IMR-90 (cell line): ENCODE results near the gene MDP1. TPM values are rescaled to one million over a fixed set of nuclear protein-coding genes. Genes with fewer than 3 reads are reported as not detected.

ENCODE experiments used
- ATAC-seq: fragments of 200-7000 bp; cut with Tn5 transposase; 2 replicates; pipeline ENCODE4 v1.9.1; 2020; ENCODE audit warnings: low read depth, mild to moderate bottlenecking, moderate library complexity
- BruUV-seq: library from RNA; stranded (reverse); fragments of 400-500 nt; replicated peaks from 2 replicates; lab custom pipeline; 2021; lab: Mats Ljungman, UMichigan
- CTCF ChIA-PET: fragments of 300-600 bp; formaldehyde crosslinking; extraction: SDS; loops from one replicate; lab custom pipeline; 2021; ENCODE audit warnings: antibody characterized with exemption; lab: Yijun Ruan, JAX
- POLR2A ChIA-PET: fragments of 300-600 bp; sonication (Branson Sonifier 250); formaldehyde crosslinking; loops from one replicate; lab custom pipeline; 2022; ENCODE audit warnings: antibody characterized with exemption; ENCODE audit not compliant: unreplicated experiment; lab: Charles Lee
- DNase-seq: peaks from one replicate; pipeline ENCODE4 v3.0.0; 2013
- H2AFZ ChIP-seq: replicated peaks from 2 replicates; pipeline ENCODE3; 2013; ENCODE audit warnings: low read length, mild to moderate bottlenecking; ENCODE audit not compliant: poor library complexity
- H2AK5ac ChIP-seq: 2 replicates; pipeline ENCODE4 v1.6.1; 2013; ENCODE audit warnings: low read depth, low read length, inconsistent platforms
- H2AK9ac ChIP-seq: replicated peaks from 2 replicates; pipeline ENCODE3; 2013; ENCODE audit warnings: mild to moderate bottlenecking, low read depth, low read length, moderate library complexity; ENCODE audit not compliant: poor library complexity
- H2BK120ac ChIP-seq: 2 replicates; pipeline ENCODE4 v1.6.1; 2013; ENCODE audit warnings: low read depth, low read length, inconsistent platforms
- H2BK15ac ChIP-seq: 3 replicates; pipeline ENCODE4 v1.6.1; 2013; ENCODE audit warnings: low read depth, low read length, inconsistent platforms
- H2BK20ac ChIP-seq: 2 replicates; pipeline ENCODE4 v1.6.1; 2013; ENCODE audit warnings: low read depth, mild to moderate bottlenecking, inconsistent platforms, low read length, moderate library complexity
- H2BK5ac ChIP-seq: 2 replicates; pipeline ENCODE4 v1.6.1; 2013; ENCODE audit warnings: mild to moderate bottlenecking, low read depth, low read length, inconsistent platforms; ENCODE audit not compliant: poor library complexity, severe bottlenecking
- H3K14ac ChIP-seq: replicated peaks from 2 replicates; pipeline ENCODE4 v1.6.1; 2013; ENCODE audit warnings: low read depth, low read length, inconsistent platforms
- H3K18ac ChIP-seq: 2 replicates; pipeline ENCODE4 v1.6.1; 2013; ENCODE audit warnings: low read depth, low read length, control low read depth
- H3K23ac ChIP-seq: 2 replicates; pipeline ENCODE4 v1.6.1; 2013; ENCODE audit warnings: low read depth, low read length, inconsistent platforms
- H3K27ac ChIP-seq: 2 replicates; pipeline ENCODE4 v1.5.1; 2013; ENCODE audit warnings: mild to moderate bottlenecking, control low read depth, low read length; ENCODE audit not compliant: insufficient read depth
- H3K27me3 ChIP-seq: 2 replicates; pipeline ENCODE4 v1.6.1; 2013; ENCODE audit warnings: low read length; ENCODE audit not compliant: control insufficient read depth, insufficient read depth
- H3K36me3 ChIP-seq: 2 replicates; pipeline ENCODE4 v1.6.1; 2013; ENCODE audit warnings: low read length, mixed read lengths; ENCODE audit not compliant: control insufficient read depth, insufficient read depth
- H3K4ac ChIP-seq: 2 replicates; pipeline ENCODE4 v1.6.1; 2013; ENCODE audit warnings: low read depth, low read length, inconsistent platforms
- H3K4me1 ChIP-seq: 2 replicates; pipeline ENCODE4 v1.6.1; 2013; ENCODE audit warnings: low read length, mixed read lengths; ENCODE audit not compliant: control insufficient read depth, insufficient read depth
- H3K4me2 ChIP-seq: 2 replicates; pipeline ENCODE4 v1.6.1; 2013; ENCODE audit warnings: low read depth, mild to moderate bottlenecking, control low read depth, low read length, moderate library complexity
- H3K4me3 ChIP-seq: 2 replicates; pipeline ENCODE4 v1.5.1; 2013; ENCODE audit warnings: low read depth, mild to moderate bottlenecking, control low read depth, low read length, moderate library complexity; ENCODE audit not compliant: insufficient read depth
- H3K56ac ChIP-seq: 2 replicates; pipeline ENCODE4 v1.6.1; 2013; ENCODE audit warnings: low read length, inconsistent platforms; ENCODE audit not compliant: insufficient read depth; ENCODE audit errors: extremely low read depth
- H3K79me1 ChIP-seq, 2 experiments: 2 replicates each; pipeline ENCODE4 v1.6.1; 2013; ENCODE audit warnings: low read length in 2 of 2, inconsistent platforms in 1 of 2, low read depth in 1 of 2
- H3K9ac ChIP-seq: 2 replicates; pipeline ENCODE4 v1.6.1; 2013; ENCODE audit warnings: low read depth, low read length, control low read depth
- H3K9me1 ChIP-seq: 2 replicates; pipeline ENCODE4 v1.6.1; 2013; ENCODE audit warnings: low read length, inconsistent platforms; ENCODE audit not compliant: insufficient read depth
- H3K9me3 ChIP-seq: 2 replicates; pipeline ENCODE4 v1.6.1; 2013; ENCODE audit warnings: low read length; ENCODE audit not compliant: control insufficient read depth, insufficient read depth
- H4K20me1 ChIP-seq: 2 replicates; pipeline ENCODE4 v1.6.1; 2013; ENCODE audit warnings: low read length, inconsistent platforms; ENCODE audit not compliant: insufficient read depth
- H4K5ac ChIP-seq: 2 replicates; pipeline ENCODE4 v1.6.1; 2013; ENCODE audit warnings: mild to moderate bottlenecking, low read depth, low read length, control low read depth
- H4K8ac ChIP-seq, 2 experiments: 2 replicates each; pipeline ENCODE4 v1.6.1; 2013; ENCODE audit warnings: low read depth in 2 of 2, low read length in 2 of 2, control low read depth in 1 of 2, inconsistent platforms in 1 of 2
- H4K91ac ChIP-seq: 2 replicates; pipeline ENCODE4 v1.6.1; 2013; ENCODE audit warnings: low read depth, low read length, inconsistent platforms; ENCODE audit not compliant: insufficient read depth
- BHLHE40 ChIP-seq: fragments of 150-350 bp; IDR thresholded peaks from 2 replicates; pipeline ENCODE4 v1.6.1; 2016; ENCODE audit warnings: mild to moderate bottlenecking, low read depth, low read length
- CEBPB ChIP-seq: IDR thresholded peaks from 2 replicates; pipeline ENCODE4 v1.6.1; 2012; ENCODE audit warnings: low read depth, low read length, improper control_type of control experiment
- CHD1 ChIP-seq: IDR thresholded peaks from 2 replicates; pipeline ENCODE4 v1.6.1; 2012; ENCODE audit warnings: low read depth, low read length, improper control_type of control experiment
- FOS ChIP-seq: fragments of 150-350 bp; IDR thresholded peaks from 2 replicates; pipeline ENCODE4 v1.6.1; 2016; ENCODE audit warnings: low read depth, low read length
- MAFK ChIP-seq: IDR thresholded peaks from 2 replicates; pipeline ENCODE4 v1.6.1; 2012; ENCODE audit warnings: low read depth, low read length, improper control_type of control experiment
- MAZ ChIP-seq: IDR thresholded peaks from 2 replicates; pipeline ENCODE4 v1.6.1; 2012; ENCODE audit warnings: low read depth, mild to moderate bottlenecking, low read length, improper control_type of control experiment, moderate library complexity, borderline replicate concordance
- MXI1 ChIP-seq: IDR thresholded peaks from 2 replicates; pipeline ENCODE4 v1.6.1; 2012; ENCODE audit warnings: low read depth, mild to moderate bottlenecking, low read length, moderate library complexity, borderline replicate concordance
- NFE2L2 ChIP-seq: fragments of 150-350 bp; IDR thresholded peaks from 2 replicates; pipeline ENCODE4 v1.6.1; 2016; ENCODE audit warnings: low read depth, mild to moderate bottlenecking, low read length
- POLR2A ChIP-seq: IDR thresholded peaks from 2 replicates; pipeline ENCODE4 v1.6.1; 2012; ENCODE audit warnings: mild to moderate bottlenecking, low read depth, low read length
- RAD21 ChIP-seq: IDR thresholded peaks from 2 replicates; pipeline ENCODE4 v1.6.1; 2012; ENCODE audit warnings: low read length, improper control_type of control experiment
- RCOR1 ChIP-seq: IDR thresholded peaks from 2 replicates; pipeline ENCODE4 v1.6.1; 2012; ENCODE audit warnings: mild to moderate bottlenecking, low read length, improper control_type of control experiment; ENCODE audit not compliant: insufficient replicate concordance
- RFX5 ChIP-seq: IDR thresholded peaks from 2 replicates; pipeline ENCODE4 v1.8.0; 2012; ENCODE audit warnings: low read depth, mild to moderate bottlenecking, low read length, moderate library complexity
- SMC3 ChIP-seq: fragments of 150-350 bp; IDR thresholded peaks from 2 replicates; pipeline ENCODE4 v1.6.1; 2016; ENCODE audit warnings: low read depth, mild to moderate bottlenecking, antibody characterized with exemption, low read length, moderate library complexity
- WGBS, 2 experiments: methylation state at CpG; one replicate each; pipeline versions ENCODE4 v1.1.5 to v1.1.7; 2013; ENCODE audit warnings: missing lambda C conversion rate in 2 of 2; ENCODE audit not compliant: insufficient read length in 1 of 2; ENCODE audit errors: extremely low coverage in 2 of 2; 5-methylcytosine and 5-hydroxymethylcytosine counted together
- dilution Hi-C: fragments of 300-500 bp; cut with HindIII; formaldehyde crosslinking; loops from one replicate; pipeline ENCODE4 v1.14.3; 2018; ENCODE audit warnings: low sequenced_read_pairs; ENCODE audit not compliant: unreplicated experiment
- in situ Hi-C: fragments of 300-500 bp; cut with MboI; formaldehyde crosslinking; loops from 3 replicates; pipeline ENCODE4 v1.14.3; 2019; ENCODE audit warnings: low sequenced_read_pairs, inconsistent platforms, mixed read lengths
- intact Hi-C: fragments of 100-400 bp; cut with micrococcal nuclease; formaldehyde crosslinking; loops from 2 replicates; pipeline ENCODE4 v1.10.0; 2022
- polyA plus RNA-seq, 3 experiments: library from polyadenylated mRNA; depleted of rRNA; stranded (reverse); fragments of >200 nt; gene quantifications; 2 replicates each; pipeline ENCODE4 v1.2.3, GENCODE V29; 2012; ENCODE audit warnings: low replicate concordance in 1 of 3
- total RNA-seq: library from RNA; depleted of rRNA; stranded (reverse); fragments of >200 nt; gene quantifications from 2 replicates; pipeline ENCODE4 v1.2.3, GENCODE V29; 2012
- TF ChIP-seq, protein P1 (sequence below): conservative IDR thresholded peaks from 2 replicates; pipeline ENCODE4 v1.5.1; 2012; ENCODE audit warnings: mild to moderate bottlenecking, low read depth, low read length, improper control_type of control experiment
- TF ChIP-seq, protein P2 (sequence below): fragments of 150-350 bp; IDR thresholded peaks from 2 replicates; pipeline ENCODE4 v1.6.1; 2016; ENCODE audit warnings: low read depth, mild to moderate bottlenecking, low read length, moderate library complexity, borderline replicate concordance
- TF ChIP-seq, protein P3 (sequence below): fragments of 150-350 bp; IDR thresholded peaks from 2 replicates; pipeline ENCODE4 v1.6.1; 2017; ENCODE audit warnings: mild to moderate bottlenecking, antibody characterized with exemption, low read length, low read depth

Gene MDP1
- total and polyA plus RNA-seq, 2 of the 4 experiments (the other 2 are of a cell fraction) = 15.1 to 17.8 TPM

DNA sequence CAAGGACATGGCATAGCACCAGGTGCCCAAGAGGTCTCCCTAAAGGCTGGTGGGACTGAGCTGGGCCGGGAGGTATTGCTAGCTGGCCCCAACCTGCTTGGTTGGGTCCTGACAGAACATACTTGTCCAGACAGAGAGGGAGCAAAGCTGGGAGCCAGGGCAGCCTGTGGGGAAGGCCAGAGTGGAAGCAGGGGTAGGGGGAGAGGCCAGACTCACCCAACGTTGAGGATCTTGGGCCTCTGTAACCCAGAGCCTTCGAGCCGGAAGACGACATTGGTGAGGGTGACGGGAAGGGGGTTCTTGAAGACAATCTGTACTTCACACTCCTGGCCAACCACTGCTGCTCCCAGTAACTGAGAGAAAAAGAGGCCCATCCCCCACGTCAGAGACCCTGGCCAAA, 38.1 kb upstream of the MDP1 start:
- H3K9ac ChIP-seq = no peak overlapping the region
- H3K4me3 ChIP-seq = no peak overlapping the region
- no peak for ATAC-seq
- no peak overlapping the region for H3K18ac ChIP-seq
- H3K9me1 ChIP-seq = peaks cover 31% of the 10 kb centered on the region
- H3K27ac ChIP-seq = no peak overlapping the region
- no peak overlapping the region for H3K4me2 ChIP-seq
- no peak overlapping the region for H3K4ac ChIP-seq
- no peak overlapping the region for H2BK5ac ChIP-seq
- dilution Hi-C loops (no loop called here), in situ Hi-C loops (no loop called here), intact Hi-C loops (no loop called here)
- H3K23ac ChIP-seq = no peak overlapping the region
- no peak overlapping the region for H4K91ac ChIP-seq
- BruUV-seq = no TSS peak
- 77% methylated on average over 5 of the region's 7 CpGs; no CpG with 5 or more reads in 1 of the 2 experiments for WGBS, 2 experiments
- H3K79me1 ChIP-seq = peaks cover 0 to under 1% of the 10 kb centered on the region in 2 experiments; a peak in 1 of 4 replicates
- H3K56ac ChIP-seq = no peak overlapping the region
- H4K20me1 ChIP-seq = no peaks in the 10 kb centered on the region
- H2AK9ac ChIP-seq = peak overlapping the region; percentile 75
- no peak overlapping the region for H4K8ac ChIP-seq
- DNase-seq = no peak
- H2BK20ac ChIP-seq = no peak overlapping the region
- no peak overlapping the region for H2BK120ac ChIP-seq
- H3K14ac ChIP-seq = no peak overlapping the region
- H3K9me3 ChIP-seq = no peaks in the 10 kb centered on the region
- ChIA-PET POLR2A (no interaction called here), CTCF (no interaction called here)
- H2AK5ac ChIP-seq = no peak overlapping the region
- H2BK15ac ChIP-seq = no peak overlapping the region
- H4K5ac ChIP-seq = no peak overlapping the region
- H2AFZ ChIP-seq = no peak overlapping the region
- peaks cover 2% of the 10 kb centered on the region; the same call in 1 of the 2 replicates for H3K36me3 ChIP-seq
- peaks cover 16% of the 10 kb centered on the region for H3K4me1 ChIP-seq
- H3K27me3 ChIP-seq = no peaks in the 10 kb centered on the region
- no peak for TF ChIP-seq MAFK
- no peak for TF ChIP-seq RAD21
- no peak for TF ChIP-seq SMC3
- TF ChIP-seq, protein P1, sequence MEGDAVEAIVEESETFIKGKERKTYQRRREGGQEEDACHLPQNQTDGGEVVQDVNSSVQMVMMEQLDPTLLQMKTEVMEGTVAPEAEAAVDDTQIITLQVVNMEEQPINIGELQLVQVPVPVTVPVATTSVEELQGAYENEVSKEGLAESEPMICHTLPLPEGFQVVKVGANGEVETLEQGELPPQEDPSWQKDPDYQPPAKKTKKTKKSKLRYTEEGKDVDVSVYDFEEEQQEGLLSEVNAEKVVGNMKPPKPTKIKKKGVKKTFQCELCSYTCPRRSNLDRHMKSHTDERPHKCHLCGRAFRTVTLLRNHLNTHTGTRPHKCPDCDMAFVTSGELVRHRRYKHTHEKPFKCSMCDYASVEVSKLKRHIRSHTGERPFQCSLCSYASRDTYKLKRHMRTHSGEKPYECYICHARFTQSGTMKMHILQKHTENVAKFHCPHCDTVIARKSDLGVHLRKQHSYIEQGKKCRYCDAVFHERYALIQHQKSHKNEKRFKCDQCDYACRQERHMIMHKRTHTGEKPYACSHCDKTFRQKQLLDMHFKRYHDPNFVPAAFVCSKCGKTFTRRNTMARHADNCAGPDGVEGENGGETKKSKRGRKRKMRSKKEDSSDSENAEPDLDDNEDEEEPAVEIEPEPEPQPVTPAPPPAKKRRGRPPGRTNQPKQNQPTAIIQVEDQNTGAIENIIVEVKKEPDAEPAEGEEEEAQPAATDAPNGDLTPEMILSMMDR = no peak
- TF ChIP-seq CEBPB = no peak
- no peak for TF ChIP-seq RFX5
- TF ChIP-seq CHD1 = no peak
- no peak for TF ChIP-seq MAZ
- TF ChIP-seq POLR2A = no peak
- TF ChIP-seq NFE2L2 = no peak
- TF ChIP-seq, protein P2, sequence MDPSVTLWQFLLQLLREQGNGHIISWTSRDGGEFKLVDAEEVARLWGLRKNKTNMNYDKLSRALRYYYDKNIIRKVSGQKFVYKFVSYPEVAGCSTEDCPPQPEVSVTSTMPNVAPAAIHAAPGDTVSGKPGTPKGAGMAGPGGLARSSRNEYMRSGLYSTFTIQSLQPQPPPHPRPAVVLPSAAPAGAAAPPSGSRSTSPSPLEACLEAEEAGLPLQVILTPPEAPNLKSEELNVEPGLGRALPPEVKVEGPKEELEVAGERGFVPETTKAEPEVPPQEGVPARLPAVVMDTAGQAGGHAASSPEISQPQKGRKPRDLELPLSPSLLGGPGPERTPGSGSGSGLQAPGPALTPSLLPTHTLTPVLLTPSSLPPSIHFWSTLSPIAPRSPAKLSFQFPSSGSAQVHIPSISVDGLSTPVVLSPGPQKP = no peak
- TF ChIP-seq FOS = no peak
- TF ChIP-seq BHLHE40 = no peak
- TF ChIP-seq, protein P3, sequence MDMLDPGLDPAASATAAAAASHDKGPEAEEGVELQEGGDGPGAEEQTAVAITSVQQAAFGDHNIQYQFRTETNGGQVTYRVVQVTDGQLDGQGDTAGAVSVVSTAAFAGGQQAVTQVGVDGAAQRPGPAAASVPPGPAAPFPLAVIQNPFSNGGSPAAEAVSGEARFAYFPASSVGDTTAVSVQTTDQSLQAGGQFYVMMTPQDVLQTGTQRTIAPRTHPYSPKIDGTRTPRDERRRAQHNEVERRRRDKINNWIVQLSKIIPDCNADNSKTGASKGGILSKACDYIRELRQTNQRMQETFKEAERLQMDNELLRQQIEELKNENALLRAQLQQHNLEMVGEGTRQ = no peak
- no peak for TF ChIP-seq MXI1
- TF ChIP-seq RCOR1 = no peak
